SHP77 treated with DMSO at 0.1 percent for 48 hours (cell line): ENCODE measurements around the gene CYP2C19.
"Not testable (repeated sequence)": the region's sequence is repeated elsewhere in the genome, so short reads cannot be mapped to it uniquely, and the experiment has no call there.

Experiments
- DNase-seq: peaks from one replicate; lab custom pipeline; 2025; lab: John Stamatoyannopoulos, UW

Gene CYP2C19

DNA sequence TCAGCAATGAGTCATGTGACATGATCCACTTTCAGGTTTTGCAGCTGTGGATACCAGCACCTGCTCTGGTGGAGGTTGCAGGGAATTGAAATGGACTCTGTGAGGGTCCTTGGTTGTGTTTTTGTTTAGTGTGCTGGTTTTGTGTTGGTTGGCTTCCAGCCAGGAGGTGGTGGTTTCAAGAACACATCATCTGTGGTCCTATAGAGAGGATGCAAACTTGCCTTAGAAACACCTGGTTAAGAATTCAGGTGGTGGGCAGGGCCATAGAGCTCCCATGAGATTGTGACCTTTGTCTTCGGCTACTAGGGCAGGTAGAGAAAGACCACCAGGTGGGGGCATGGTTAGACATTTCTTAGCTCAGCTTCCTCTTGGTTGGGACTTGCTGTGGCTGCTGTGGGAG is 116.7 kb downstream of the CYP2C19 start:
- no peak for DNase-seq

DNA sequence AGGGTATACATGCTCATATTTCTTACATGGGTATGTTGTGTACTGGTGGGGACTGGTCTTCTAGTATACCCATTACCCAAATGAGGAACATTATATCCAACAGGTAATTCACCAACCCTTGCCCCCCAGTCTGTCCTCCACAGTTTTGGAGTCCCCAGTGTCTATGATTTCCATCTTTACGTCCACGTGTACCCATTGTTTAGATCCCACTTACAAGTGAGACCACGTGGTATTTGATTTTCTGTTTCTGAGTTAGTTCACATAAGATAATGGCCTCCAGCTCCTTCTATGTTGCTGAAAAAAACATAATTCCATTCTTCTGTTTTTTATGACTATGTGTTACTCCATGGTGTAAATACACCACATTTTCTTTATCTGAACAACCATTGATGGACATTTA is 126.6 kb downstream of the CYP2C19 start:
- DNase-seq: no peak

DNA sequence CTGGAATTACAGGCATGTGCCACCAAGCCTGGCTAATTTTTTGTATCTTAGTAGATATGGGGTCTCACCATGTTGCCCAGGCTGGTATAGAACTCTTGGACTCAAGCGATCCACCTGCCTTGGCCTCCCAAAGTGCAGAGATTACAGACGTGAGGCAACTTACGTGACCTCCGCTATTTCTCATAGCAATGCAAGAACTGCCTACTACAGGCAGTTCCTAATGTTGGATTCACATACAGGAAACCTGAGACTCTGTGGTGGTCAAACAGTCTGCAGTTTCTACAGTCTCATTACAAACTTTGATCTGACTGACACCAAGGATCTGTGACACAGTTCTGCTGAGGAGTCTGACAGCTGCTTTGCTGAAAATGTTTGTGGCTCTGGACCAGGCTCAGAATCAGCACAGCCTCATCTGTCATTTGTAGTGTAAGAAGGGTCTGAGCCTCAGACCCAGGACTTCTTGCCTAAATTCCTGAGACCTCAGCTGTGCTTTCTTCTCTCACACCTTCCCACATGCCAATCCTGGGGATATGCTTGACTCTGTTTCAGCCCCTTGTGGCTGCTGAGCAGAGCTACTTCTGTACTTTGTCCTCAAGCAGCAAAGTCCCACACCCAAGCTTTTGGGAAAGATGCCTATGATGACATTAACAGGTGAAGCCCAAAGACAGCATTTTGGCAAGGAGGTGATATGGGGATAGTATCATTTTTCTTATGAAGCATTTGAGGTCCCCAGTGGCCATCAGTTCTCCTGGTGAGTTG is 128.0 kb downstream of the CYP2C19 start:
- DNase-seq: no peak

DNA sequence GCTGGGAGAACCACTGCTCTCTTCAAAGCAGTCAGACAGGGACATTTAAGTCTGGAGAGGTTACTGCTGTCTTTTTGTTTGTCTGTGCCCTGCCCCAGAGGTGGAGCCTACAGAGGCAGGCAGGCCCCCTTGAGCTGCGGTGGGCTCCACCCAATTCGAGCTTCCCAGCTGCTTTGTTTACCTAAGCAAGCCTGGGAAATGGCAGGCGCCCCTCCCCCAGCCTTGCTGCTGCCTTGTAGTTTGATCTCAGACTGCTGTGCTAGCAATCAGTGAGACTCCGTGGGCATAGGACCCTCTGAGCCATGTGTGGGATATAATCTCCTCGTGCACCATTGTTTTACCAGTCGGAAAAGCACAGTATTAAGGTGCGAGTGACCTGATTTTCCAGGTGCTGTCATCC is 135.9 kb downstream of the CYP2C19 start:
- not testable (repeated sequence) for DNase-seq

DNA sequence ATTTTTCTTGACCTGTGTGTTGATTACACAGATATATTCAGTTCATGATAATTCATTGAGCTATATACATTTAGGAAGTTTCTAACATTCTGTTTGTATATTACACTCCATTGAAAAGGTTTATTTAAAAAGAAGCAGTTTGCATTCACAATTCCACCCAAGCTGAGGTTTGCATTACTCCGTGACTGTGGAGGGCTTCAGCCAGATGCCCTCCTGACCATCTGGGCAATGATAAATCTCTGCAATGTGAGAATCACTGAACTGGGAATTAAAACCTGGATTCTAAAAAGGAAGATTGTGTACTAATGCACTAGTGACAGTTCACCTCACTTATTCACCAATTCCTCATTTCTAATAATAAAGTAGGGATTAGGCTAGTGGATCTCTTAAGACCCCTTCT is 139.6 kb downstream of the CYP2C19 start:
- DNase-seq: no peak

DNA sequence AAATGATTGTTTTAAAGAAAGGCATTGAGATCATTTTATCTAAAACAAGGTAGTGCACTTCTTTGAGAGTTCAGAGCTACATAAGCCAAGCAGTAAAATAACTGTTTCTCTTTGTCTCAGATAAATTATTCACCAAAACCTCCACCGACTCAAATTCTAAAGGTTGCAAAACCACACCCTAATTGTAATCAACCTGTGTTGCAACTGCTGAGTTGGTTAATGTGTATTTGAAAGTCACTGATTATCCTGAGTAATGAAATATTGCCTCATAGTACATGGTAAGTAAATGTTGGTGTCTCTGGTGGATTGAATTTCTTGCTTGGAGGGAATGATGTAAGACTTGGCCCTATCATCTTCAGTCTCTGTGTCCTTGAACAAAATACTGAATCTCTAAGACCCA is 140.1 kb downstream of the CYP2C19 start:
- no peak for DNase-seq
